Testis (tissue), 3 donors: ENCODE measurements around the gene CAMTA1. TPM values are rescaled to one million over a fixed set of nuclear protein-coding genes. Genes with fewer than 3 reads are reported as not detected.

Experiments
- DNase-seq: peaks from one replicate; pipeline ENCODE4 v3.0.0-alpha.2; 2019
- H3K27ac ChIP-seq, 2 donors: fragments of 200-600 bp; sonication (generic); one replicate each; pipeline ENCODE4 v1.5.1; 2019
- H3K27me3 ChIP-seq: fragments of 200-600 bp; sonication (generic); one replicate; pipeline ENCODE4 v1.5.1; 2019
- H3K36me3 ChIP-seq: fragments of 200-600 bp; sonication (generic); one replicate; pipeline ENCODE4 v1.5.1; 2017; ENCODE audit warnings: low read depth; ENCODE audit errors: missing control alignments
- H3K4me1 ChIP-seq: fragments of 200-600 bp; sonication (generic); one replicate; pipeline ENCODE4 v1.5.1; 2019
- H3K4me3 ChIP-seq, 2 donors: fragments of 200-600 bp; sonication (generic); one replicate each; pipeline ENCODE4 v1.5.1; 2017 to 2019
- H3K9me3 ChIP-seq: fragments of 200-600 bp; sonication (generic); one replicate; pipeline ENCODE4 v1.5.1; 2017
- CTCF ChIP-seq, 3 experiments: fragments of 450-650 bp in 2 of 3; fragments of 200-600 bp in 1 of 3; sonication (generic) in 1 of 3; IDR thresholded peaks; one replicate each; pipeline ENCODE4 v1.5.1; 2016 to 2019; ENCODE audit warnings: antibody characterized with exemption in 3 of 3, mild to moderate bottlenecking in 2 of 3, moderate library complexity in 1 of 3
- POLR2A ChIP-seq: fragments of 450-650 bp; IDR thresholded peaks from one replicate; pipeline ENCODE4 v1.6.1; 2017; ENCODE audit warnings: antibody characterized with exemption, mild to moderate bottlenecking, moderate library complexity
- WGBS, 2 donors: methylation state at CpG; one replicate each; pipeline ENCODE4 v1.1.5; 2018; 5-methylcytosine and 5-hydroxymethylcytosine counted together
- intact Hi-C: fragments of 100-400 bp; cut with DNase I; formaldehyde crosslinking; loops from one replicate; pipeline ENCODE4 v1.15.1; 2023; ENCODE audit warnings: low total_unique reads
- polyA plus RNA-seq: library from polyadenylated mRNA; stranded (reverse); fragments of 350-450 nt; fragmentation: Illumina TruSeq; extraction: RNeasy Lipid Tissue Mini Kit (QIAGEN cat#74804); gene quantifications from one replicate; pipeline ENCODE4 v1.2.3, GENCODE V29; 2014; ENCODE audit warnings: low read depth, low replicate concordance; ENCODE audit not compliant: insufficient read depth
- total RNA-seq, 2 donors: library from RNA; depleted of rRNA; stranded (reverse); fragments of >200 nt; gene quantifications; one replicate each; pipeline ENCODE4 v1.2.3, GENCODE V29; 2016

CAMTA1 gene
- total and polyA plus RNA-seq, 3 donors from 2014 or later = 116 to 158 (median 119) TPM

GRCh38 chr1:6966326-6966725 is 181.1 kb downstream of the CAMTA1 start:
- Histone ChIP-seq H3K27ac (no peak overlapping the region), H3K4me3 (no peak overlapping the region), H3K4me1 (peaks cover 14% of the 10 kb centered on the region), H3K27me3 (no peaks in the 10 kb centered on the region), H3K9me3 (no peaks in the 10 kb centered on the region), H3K36me3 (no peaks in the 10 kb centered on the region)
- 91 to 94% methylated on average over 5 of the region's 5 CpGs for WGBS, 2 donors
- no peak for TF ChIP-seq POLR2A
- TF ChIP-seq CTCF (IDR thresholded peaks at IDR 0.05) = no peak
- intact Hi-C loops = no loop called here
- DNase-seq = no peak

GRCh38 chr1:6967431-6968111 is 182.3 kb downstream of the CAMTA1 start:
- TF ChIP-seq POLR2A (no peak), CTCF (IDR thresholded peaks at IDR 0.05) (no peak)
- no peak for DNase-seq
- intact Hi-C loops = no loop called here
- no peaks in the 10 kb centered on the region for H3K27me3 ChIP-seq
- H3K4me1 ChIP-seq = peaks cover 9% of the 10 kb centered on the region
- H3K4me3 ChIP-seq = no peak overlapping the region
- no peaks in the 10 kb centered on the region for H3K9me3 ChIP-seq
- no peak overlapping the region for H3K27ac ChIP-seq
- WGBS, 2 donors = 84 to 87% methylated on average over 8 of the region's 8 CpGs
- H3K36me3 ChIP-seq = no peaks in the 10 kb centered on the region

- no peak for DNase-seq
- intact Hi-C loops = no loop called here
- H3K36me3 ChIP-seq = no peaks in the 10 kb centered on the region
- H3K4me3 ChIP-seq = no peak overlapping the region
- peaks cover 9% of the 10 kb centered on the region for H3K4me1 ChIP-seq
- WGBS, 2 donors = 71 to 83% methylated on average over 13 of the region's 13 CpGs
- no peak for TF ChIP-seq CTCF (IDR thresholded peaks at IDR 0.05)
- no peak for TF ChIP-seq POLR2A
- H3K27me3 ChIP-seq = no peaks in the 10 kb centered on the region
- no peak overlapping the region for H3K27ac ChIP-seq
- no peaks in the 10 kb centered on the region for H3K9me3 ChIP-seq
These were observed 183.9 kb downstream of the CAMTA1 start for GRCh38 chr1:6969106-6969505.

- TF ChIP-seq CTCF (IDR thresholded peaks at IDR 0.05) (no peak), POLR2A (no peak)
- WGBS, 2 donors = 92 to 95% methylated on average over 2 of the region's 2 CpGs
- Histone ChIP-seq H3K4me1 (peaks cover 9% of the 10 kb centered on the region), H3K27me3 (no peaks in the 10 kb centered on the region), H3K9me3 (no peaks in the 10 kb centered on the region), H3K4me3 (no peak overlapping the region), H3K36me3 (no peaks in the 10 kb centered on the region), H3K27ac (no peak overlapping the region)
- intact Hi-C loops = no loop called here
- no peak for DNase-seq
These were observed 184.5 kb downstream of the CAMTA1 start for GRCh38 chr1:6969762-6970161.

GRCh38 chr1:6970221-6970620 is 185.0 kb downstream of the CAMTA1 start:
- Histone ChIP-seq H3K9me3 (no peaks in the 10 kb centered on the region), H3K27me3 (no peaks in the 10 kb centered on the region), H3K27ac (no peak overlapping the region), H3K4me1 (peaks cover 9% of the 10 kb centered on the region), H3K36me3 (no peaks in the 10 kb centered on the region), H3K4me3 (no peak overlapping the region)
- intact Hi-C loops = no loop called here
- TF ChIP-seq CTCF (IDR thresholded peaks at IDR 0.05) (no peak), POLR2A (no peak)
- no peak for DNase-seq
- WGBS, 2 donors = 96 to 97% methylated on average over 11 of the region's 11 CpGs
